GM04504 (cell line): Measurements from ENCODE around the gene SF3B6.
"Not testable (repeated sequence)": the region's sequence is repeated elsewhere in the genome, so short reads cannot be mapped to it uniquely, and the experiment has no call there.

Experiments used
- DNase-seq: peaks from one replicate; pipeline ENCODE4 v3.0.0-alpha.2; 2012; ENCODE audit warnings: low read depth

Gene SF3B6

GRCh38 chr2:24050041-24050979 lies 25.8 kb downstream of the SF3B6 start:
- no peak for DNase-seq

- no peak for DNase-seq
These were observed 26.6 kb downstream of the SF3B6 start, which contains the start of gene FKBP1B for GRCh38 chr2:24049485-24050021. Gene FKBP1B (plus strand): TSS chr2:24049741. CDS start chr2:24049850, 109 bp downstream.

DNA sequence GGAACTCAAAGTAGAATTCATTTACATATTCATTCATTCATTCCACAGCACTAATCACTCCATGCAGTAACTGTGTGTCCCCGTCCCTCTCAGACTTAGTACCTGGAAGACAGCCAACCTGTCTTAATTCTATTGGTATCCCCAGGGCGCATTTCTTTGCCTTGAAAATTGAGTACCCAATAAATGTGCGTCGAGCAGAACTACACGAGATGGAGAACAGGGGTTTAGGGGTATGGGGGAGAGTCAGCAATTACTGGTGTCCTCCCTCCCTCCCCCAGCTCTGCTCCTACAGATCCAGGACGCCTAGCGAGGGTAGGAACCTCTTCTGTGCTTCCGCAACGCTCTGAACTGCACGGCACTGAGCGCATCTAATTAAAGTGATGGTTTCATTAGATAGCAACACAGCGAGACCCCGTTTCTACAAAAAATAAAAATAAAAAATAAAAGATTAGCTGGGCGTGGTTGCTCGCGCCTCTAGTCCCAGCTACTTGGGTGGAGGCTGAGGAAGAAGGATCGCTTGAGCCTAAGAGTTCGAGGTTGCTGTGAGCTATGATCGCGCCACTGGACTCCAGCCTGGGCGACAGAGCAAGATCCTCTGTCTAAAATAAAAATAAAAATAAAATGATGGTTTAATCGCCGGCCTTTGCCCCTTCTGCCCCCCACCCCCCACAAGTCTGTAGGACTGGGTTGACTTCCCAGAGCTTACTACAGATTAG lies 27.2 kb downstream of the SF3B6 start:
- no peak for DNase-seq

DNA sequence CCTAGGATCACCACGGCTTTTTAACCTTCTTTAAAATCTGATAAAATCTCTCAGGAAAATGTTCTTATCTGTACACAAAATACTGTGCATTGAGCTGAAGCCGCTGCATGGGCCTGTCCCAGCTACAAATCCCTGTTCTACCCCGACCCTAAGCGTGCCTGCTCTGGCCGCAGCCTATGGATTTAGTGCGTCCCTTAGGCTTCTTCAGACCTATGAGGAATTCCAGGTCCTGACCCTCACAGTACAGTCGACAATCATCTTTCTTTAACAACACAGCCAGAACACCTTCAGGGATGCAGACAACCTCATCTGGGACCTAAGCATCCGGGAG lies 28.5 kb downstream of the SF3B6 start:
- DNase-seq = no peak

- DNase-seq = peak; percentile 95
These were observed 29.0 kb downstream of the SF3B6 start, which contains the start of gene WDCP for GRCh38 chr2:24046930-24047702. Gene WDCP (minus strand): TSS chr2:24047391. CDS start chr2:24039494, 7,897 bp downstream.

DNA sequence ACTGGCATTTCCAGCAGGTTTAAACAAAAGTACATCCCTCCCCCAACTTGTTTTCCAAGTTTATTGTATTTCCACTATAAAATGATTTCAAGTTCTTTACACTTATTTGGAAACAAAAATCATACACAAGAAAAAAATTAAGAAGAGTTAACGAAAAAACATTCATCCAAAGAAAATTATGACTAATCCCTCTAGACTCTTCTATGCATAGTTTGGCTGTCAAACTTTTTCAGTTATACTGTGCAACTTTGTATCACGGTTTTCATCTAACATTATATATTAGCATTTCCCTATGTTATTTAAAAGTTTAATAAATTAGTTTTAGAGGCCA lies 29.6 kb downstream of the SF3B6 start:
- DNase-seq = no peak

DNA sequence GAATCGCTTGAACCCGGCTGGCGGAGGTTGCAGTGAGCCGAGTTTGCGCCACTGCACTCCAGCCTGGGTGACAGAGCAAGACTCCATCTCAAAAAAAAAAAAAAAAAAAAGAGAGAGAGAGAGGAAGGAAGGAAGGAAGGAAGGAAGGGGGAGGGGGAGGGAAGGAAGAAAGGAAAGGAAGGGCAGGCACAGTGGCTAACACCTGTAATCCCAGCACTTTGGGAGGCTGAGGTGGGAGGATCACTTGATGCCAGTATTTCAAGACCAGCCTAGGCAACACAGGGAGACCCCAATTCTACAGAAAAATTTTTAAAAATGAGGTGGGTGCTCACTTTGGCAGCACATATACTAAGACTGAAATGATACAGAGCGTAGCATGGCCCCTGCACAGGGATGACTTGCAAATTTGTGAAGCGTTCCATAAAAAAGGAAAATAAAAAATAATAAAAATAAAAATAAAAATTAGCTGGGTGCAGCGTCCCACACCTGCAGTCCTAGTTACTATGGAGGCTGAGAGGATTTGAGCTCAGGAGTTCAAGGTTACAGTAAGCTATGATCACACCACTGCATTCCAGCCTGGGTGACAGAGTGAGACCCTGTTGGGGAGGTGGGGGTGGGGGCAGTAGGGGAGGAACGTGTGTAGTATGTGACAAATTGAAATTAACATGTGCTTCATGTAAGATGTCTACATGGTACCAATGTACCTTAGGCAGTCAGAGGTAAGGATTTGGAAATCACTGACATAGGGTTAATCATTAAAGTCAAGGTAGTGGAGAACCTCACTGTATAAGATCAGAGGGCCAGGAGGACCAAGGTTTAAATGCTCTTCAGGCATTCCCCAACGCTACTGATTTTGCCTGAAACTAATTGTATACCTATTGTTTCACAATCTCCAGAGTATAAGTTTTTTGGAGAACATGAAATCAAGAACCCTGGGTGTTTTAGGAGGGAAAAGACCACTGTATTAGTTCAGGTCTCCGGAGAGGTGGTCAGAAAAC lies 30.3 kb downstream of the SF3B6 start:
- DNase-seq = no peak

- DNase-seq = not testable (repeated sequence)
These were observed 33.0 kb downstream of the SF3B6 start for GRCh38 chr2:24043133-24043532.

- no peak for DNase-seq
These were observed 35.6 kb downstream of the SF3B6 start for GRCh38 chr2:24040511-24040910.

DNA sequence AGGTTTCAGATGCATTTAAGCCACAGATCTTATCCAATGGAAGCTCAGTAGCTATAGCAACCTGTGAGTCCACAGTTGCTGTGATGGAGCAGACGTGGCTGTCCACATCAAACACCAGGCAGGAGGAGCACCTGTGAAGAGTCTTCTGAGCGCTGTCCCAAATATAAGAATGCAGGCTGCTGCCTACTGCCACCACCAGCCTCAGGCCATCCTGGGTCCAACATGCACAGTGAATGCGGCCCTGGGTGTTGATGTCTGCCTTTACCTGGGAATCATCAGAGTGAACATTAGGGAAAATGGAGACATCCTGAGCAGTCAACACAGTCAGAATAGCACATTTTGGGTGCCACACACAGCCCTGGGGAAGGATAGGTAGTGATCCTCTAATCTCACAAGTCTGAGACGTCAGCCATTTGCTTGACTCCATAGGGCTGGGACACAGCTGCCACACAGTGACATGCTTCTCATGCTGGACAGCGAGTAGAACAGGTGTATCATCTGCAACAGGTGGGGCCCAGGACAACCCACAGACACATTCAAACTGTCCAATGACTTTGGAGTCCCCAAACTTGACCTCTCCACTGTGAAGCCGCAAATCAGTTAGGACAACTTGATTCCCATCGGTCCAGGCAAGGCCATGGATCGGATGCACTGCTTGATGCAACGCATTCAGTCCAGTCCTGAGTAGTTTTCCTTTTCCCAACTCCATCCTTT lies 37.2 kb downstream of the SF3B6 start:
- no peak for DNase-seq

- DNase-seq = no peak
These were observed 49.9 kb downstream of the SF3B6 start for GRCh38 chr2:24026233-24026632.

GRCh38 chr2:24024996-24025663 lies 51.0 kb downstream of the SF3B6 start:
- DNase-seq = no peak

- DNase-seq = no peak
These were observed 52.1 kb downstream of the SF3B6 start for GRCh38 chr2:24024018-24024417.

GRCh38 chr2:24022975-24023575 lies 53.1 kb downstream of the SF3B6 start:
- DNase-seq = no peak

- DNase-seq = no peak
These were observed 53.7 kb downstream of the SF3B6 start for GRCh38 chr2:24022324-24022974.

- no peak for DNase-seq
These were observed 54.8 kb downstream of the SF3B6 start for GRCh38 chr2:24021122-24021998.

DNA sequence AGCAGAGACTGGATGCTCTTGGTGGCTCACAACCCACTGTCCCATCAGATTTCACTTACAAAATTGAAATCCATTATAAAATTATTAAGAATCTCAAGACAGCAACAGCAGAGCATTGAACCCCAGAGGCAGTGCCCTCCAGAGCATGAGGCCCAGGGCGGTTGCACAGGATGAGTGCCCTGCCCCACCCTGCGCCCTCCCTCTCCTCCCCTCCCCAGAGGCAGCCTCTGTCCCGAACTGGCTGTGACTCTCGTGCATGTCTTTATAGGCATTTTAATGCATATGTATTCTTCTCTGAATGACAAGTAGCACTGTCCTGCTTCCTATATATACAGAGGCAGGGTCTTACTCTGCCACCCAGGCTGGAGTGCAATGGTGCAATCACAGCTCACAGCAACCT lies 55.9 kb downstream of the SF3B6 start:
- DNase-seq = no peak

- DNase-seq = no peak
These were observed 56.4 kb downstream of the SF3B6 start for GRCh38 chr2:24019729-24020128.
